ENCODE data around the gene TSPAN5. TPM values are rescaled to one million over a fixed set of nuclear protein-coding genes. Genes with fewer than 3 reads are reported as not detected.
"Not testable (repeated sequence)": the region's sequence is repeated elsewhere in the genome, so short reads cannot be mapped to it uniquely, and the experiment has no call there.

Gene TSPAN5
- polyA plus RNA-seq, 2 donors, result 8.8 to 9.8 TPM

GRCh38 chr4:98485816-98486345 is 172.5 kb downstream of the TSPAN5 start:
- Histone ChIP-seq H3K27me3 (ENCODE audit: control insufficient read depth in 1 of 2, insufficient read depth in 2 of 2, low read length in 2 of 2) (no peaks in the 10 kb centered on the region), H3K27ac (ENCODE audit: low read depth in 2 of 2, low read length in 1 of 2) (no peak overlapping the region), H3K4me1 (ENCODE audit: control insufficient read depth in 2 of 2, insufficient read depth in 2 of 2, low read length in 1 of 2) (peaks cover 0 to 3% of the 10 kb centered on the region in 2 donors), H3K4me3 (ENCODE audit: low read depth in 1 of 2, low read length in 2 of 2) (no peak overlapping the region), H3K36me3 (ENCODE audit: control insufficient read depth in 2 of 2, insufficient read depth in 2 of 2, low read length in 1 of 2) (no peaks in the 10 kb centered on the region), H3K9me3 (ENCODE audit: control insufficient read depth in 2 of 2, insufficient read depth in 1 of 2, low read depth in 1 of 2, low read length in 1 of 2) (no peaks in the 10 kb centered on the region)
- WGBS, 2 donors, result 88 to 89% methylated on average over 7 of the region's 7 CpGs

- 56 to 64% methylated on average over 3 of the region's 3 CpGs for WGBS, 2 donors
These were observed 174.4 kb downstream of the TSPAN5 start for GRCh38 chr4:98484031-98484430.

GRCh38 chr4:98482847-98483806 is 175.3 kb downstream of the TSPAN5 start:
- Histone ChIP-seq H3K9me3 (ENCODE audit: control insufficient read depth in 2 of 2, insufficient read depth in 1 of 2, low read depth in 1 of 2, low read length in 1 of 2) (no peaks in the 10 kb centered on the region), H3K36me3 (ENCODE audit: control insufficient read depth in 2 of 2, insufficient read depth in 2 of 2, low read length in 1 of 2) (peaks cover 0 to 2% of the 10 kb centered on the region in 2 donors), H3K27me3 (ENCODE audit: control insufficient read depth in 1 of 2, insufficient read depth in 2 of 2, low read length in 2 of 2) (no peaks in the 10 kb centered on the region), H3K4me3 (ENCODE audit: low read depth in 1 of 2, low read length in 2 of 2) (no peak overlapping the region), H3K4me1 (ENCODE audit: control insufficient read depth in 2 of 2, insufficient read depth in 2 of 2, low read length in 1 of 2) (peaks cover 2 to 6% of the 10 kb centered on the region in 2 donors), H3K27ac (ENCODE audit: low read depth in 2 of 2, low read length in 1 of 2) (peak overlapping the region in 1 of 2 donors; percentile 49)
- WGBS, 2 donors, result 79 to 82% methylated on average over 10 of the region's 10 CpGs

More at GRCh38 chr4:98484031-98484430, 174.4 kb downstream of the TSPAN5 start:
- H3K9me3 ChIP-seq (ENCODE audit: control insufficient read depth in 2 of 2, insufficient read depth in 1 of 2, low read depth in 1 of 2, low read length in 1 of 2), result no peaks in the 10 kb centered on the region
- H3K27ac ChIP-seq (ENCODE audit: low read depth in 2 of 2, low read length in 1 of 2), result no peak overlapping the region
- H3K27me3 ChIP-seq (ENCODE audit: control insufficient read depth in 1 of 2, insufficient read depth in 2 of 2, low read length in 2 of 2), result no peaks in the 10 kb centered on the region
- no peak overlapping the region for H3K4me3 ChIP-seq (ENCODE audit: low read depth in 1 of 2, low read length in 2 of 2)
- H3K36me3 ChIP-seq (ENCODE audit: control insufficient read depth in 2 of 2, insufficient read depth in 2 of 2, low read length in 1 of 2), result no peaks in the 10 kb centered on the region
- H3K4me1 ChIP-seq (ENCODE audit: control insufficient read depth in 2 of 2, insufficient read depth in 2 of 2, low read length in 1 of 2), result peaks cover 0 to 5% of the 10 kb centered on the region in 2 donors

GRCh38 chr4:98482503-98482846 is 175.9 kb downstream of the TSPAN5 start:
- H3K9me3 ChIP-seq (ENCODE audit: control insufficient read depth in 2 of 2, insufficient read depth in 1 of 2, low read depth in 1 of 2, low read length in 1 of 2), result no peaks in the 10 kb centered on the region
- peaks cover 2 to 9% of the 10 kb centered on the region in 2 donors for H3K4me1 ChIP-seq (ENCODE audit: control insufficient read depth in 2 of 2, insufficient read depth in 2 of 2, low read length in 1 of 2)
- H3K27me3 ChIP-seq (ENCODE audit: control insufficient read depth in 1 of 2, insufficient read depth in 2 of 2, low read length in 2 of 2), result no peaks in the 10 kb centered on the region
- 79 to 85% methylated on average over 3 of the region's 3 CpGs for WGBS, 2 donors
- no peak overlapping the region for H3K4me3 ChIP-seq (ENCODE audit: low read depth in 1 of 2, low read length in 2 of 2)
- H3K27ac ChIP-seq (ENCODE audit: low read depth in 2 of 2, low read length in 1 of 2), result no peak overlapping the region
- peaks cover 0 to 3% of the 10 kb centered on the region in 2 donors for H3K36me3 ChIP-seq (ENCODE audit: control insufficient read depth in 2 of 2, insufficient read depth in 2 of 2, low read length in 1 of 2)

- Histone ChIP-seq H3K27me3 (ENCODE audit: control insufficient read depth in 1 of 2, insufficient read depth in 2 of 2, low read length in 2 of 2) (no peaks in the 10 kb centered on the region), H3K27ac (ENCODE audit: low read depth in 2 of 2, low read length in 1 of 2) (no peak overlapping the region)
- 60 to 67% methylated on average over 3 of the region's 3 CpGs for WGBS, 2 donors
These were observed 177.2 kb downstream of the TSPAN5 start for GRCh38 chr4:98481167-98481566.

GRCh38 chr4:98480535-98480934 is 177.9 kb downstream of the TSPAN5 start:
- no peak overlapping the region for H3K4me3 ChIP-seq (ENCODE audit: low read depth in 1 of 2, low read length in 2 of 2)
- no peak overlapping the region for H3K27ac ChIP-seq (ENCODE audit: low read depth in 2 of 2, low read length in 1 of 2)
- WGBS, 2 donors, result 71 to 74% methylated on average over 5 of the region's 5 CpGs
- H3K9me3 ChIP-seq (ENCODE audit: control insufficient read depth in 2 of 2, insufficient read depth in 1 of 2, low read depth in 1 of 2, low read length in 1 of 2), result no peaks in the 10 kb centered on the region
- H3K4me1 ChIP-seq (ENCODE audit: control insufficient read depth in 2 of 2, insufficient read depth in 2 of 2, low read length in 1 of 2), result peaks cover 2 to 9% of the 10 kb centered on the region in 2 donors
- peaks cover 0 to 5% of the 10 kb centered on the region in 2 donors for H3K36me3 ChIP-seq (ENCODE audit: control insufficient read depth in 2 of 2, insufficient read depth in 2 of 2, low read length in 1 of 2)
- H3K27me3 ChIP-seq (ENCODE audit: control insufficient read depth in 1 of 2, insufficient read depth in 2 of 2, low read length in 2 of 2), result no peaks in the 10 kb centered on the region

More at GRCh38 chr4:98481167-98481566, 177.2 kb downstream of the TSPAN5 start:
- Histone ChIP-seq H3K9me3 (ENCODE audit: control insufficient read depth in 2 of 2, insufficient read depth in 1 of 2, low read depth in 1 of 2, low read length in 1 of 2) (no peaks in the 10 kb centered on the region), H3K4me1 (ENCODE audit: control insufficient read depth in 2 of 2, insufficient read depth in 2 of 2, low read length in 1 of 2) (peaks cover 2 to 9% of the 10 kb centered on the region in 2 donors), H3K4me3 (ENCODE audit: low read depth in 1 of 2, low read length in 2 of 2) (no peak overlapping the region), H3K36me3 (ENCODE audit: control insufficient read depth in 2 of 2, insufficient read depth in 2 of 2, low read length in 1 of 2) (peaks cover 0 to 5% of the 10 kb centered on the region in 2 donors)

GRCh38 chr4:98479590-98479989 is 178.8 kb downstream of the TSPAN5 start:
- H3K4me3 ChIP-seq (ENCODE audit: low read depth in 1 of 2, low read length in 2 of 2); H3K36me3 ChIP-seq (ENCODE audit: control insufficient read depth in 2 of 2, insufficient read depth in 2 of 2, low read length in 1 of 2); H3K27me3 ChIP-seq (ENCODE audit: control insufficient read depth in 1 of 2, insufficient read depth in 2 of 2, low read length in 2 of 2); H3K4me1 ChIP-seq (ENCODE audit: control insufficient read depth in 2 of 2, insufficient read depth in 2 of 2, low read length in 1 of 2); H3K9me3 ChIP-seq (ENCODE audit: control insufficient read depth in 2 of 2, insufficient read depth in 1 of 2, low read depth in 1 of 2, low read length in 1 of 2): not testable (repeated sequence)
- WGBS, 2 donors, result 35 to 38% methylated on average over 2 of the region's 2 CpGs
- peak overlapping the region in 1 of 2 donors; percentile 42 for H3K27ac ChIP-seq (ENCODE audit: low read depth in 2 of 2, low read length in 1 of 2)

GRCh38 chr4:98476891-98477290 is 181.5 kb downstream of the TSPAN5 start:
- no peak overlapping the region for H3K27ac ChIP-seq (ENCODE audit: low read depth in 2 of 2, low read length in 1 of 2)
- 93 to 96% methylated on average over 9 of the region's 9 CpGs for WGBS, 2 donors

GRCh38 chr4:98474408-98474844 is 184.0 kb downstream of the TSPAN5 start:
- WGBS, 2 donors, result 66 to 83% methylated on average over 3 of the region's 3 CpGs
- Histone ChIP-seq H3K27ac (ENCODE audit: low read depth in 2 of 2, low read length in 1 of 2) (peak overlapping the region in 1 of 2 donors; percentile 53), H3K9me3 (ENCODE audit: control insufficient read depth in 2 of 2, insufficient read depth in 1 of 2, low read depth in 1 of 2, low read length in 1 of 2) (no peaks in the 10 kb centered on the region), H3K27me3 (ENCODE audit: control insufficient read depth in 1 of 2, insufficient read depth in 2 of 2, low read length in 2 of 2) (no peaks in the 10 kb centered on the region), H3K4me3 (ENCODE audit: low read depth in 1 of 2, low read length in 2 of 2) (no peak overlapping the region), H3K36me3 (ENCODE audit: control insufficient read depth in 2 of 2, insufficient read depth in 2 of 2, low read length in 1 of 2) (peaks cover 5 to 7% of the 10 kb centered on the region in 2 donors), H3K4me1 (ENCODE audit: control insufficient read depth in 2 of 2, insufficient read depth in 2 of 2, low read length in 1 of 2) (peaks cover 2 to 4% of the 10 kb centered on the region in 2 donors)

More at GRCh38 chr4:98476891-98477290, 181.5 kb downstream of the TSPAN5 start:
- no peak overlapping the region for H3K4me3 ChIP-seq (ENCODE audit: low read depth in 1 of 2, low read length in 2 of 2)
- H3K9me3 ChIP-seq (ENCODE audit: control insufficient read depth in 2 of 2, insufficient read depth in 1 of 2, low read depth in 1 of 2, low read length in 1 of 2), result no peaks in the 10 kb centered on the region
- peaks cover 4 to 6% of the 10 kb centered on the region in 2 donors for H3K36me3 ChIP-seq (ENCODE audit: control insufficient read depth in 2 of 2, insufficient read depth in 2 of 2, low read length in 1 of 2)
- no peaks in the 10 kb centered on the region for H3K27me3 ChIP-seq (ENCODE audit: control insufficient read depth in 1 of 2, insufficient read depth in 2 of 2, low read length in 2 of 2)
- peaks cover 2 to 6% of the 10 kb centered on the region in 2 donors for H3K4me1 ChIP-seq (ENCODE audit: control insufficient read depth in 2 of 2, insufficient read depth in 2 of 2, low read length in 1 of 2)
